ENCODE measurements around the gene KCNIP4. TPM values are rescaled to one million over a fixed set of nuclear protein-coding genes. Genes with fewer than 3 reads are reported as not detected.

KCNIP4 gene
- total RNA-seq, 1 donor from 2014 or later: 6.2 TPM

GRCh38 chr4:21011106-21011505 lies 937.5 kb downstream of the KCNIP4 start:
- no peak for TF ChIP-seq CTCF (conservative IDR thresholded peaks at IDR 0.05)
- Mint-ChIP-seq H3K4me3 (no peak overlapping the region), H3K9me3 (peaks cover 4% of the 10 kb centered on the region), H3K27ac (no peak overlapping the region), H3K4me1 (ENCODE audit: unreplicated experiment) (no peaks in the 10 kb centered on the region), H3K27me3 (no peaks in the 10 kb centered on the region), H3K36me3 (peaks cover 3% of the 10 kb centered on the region)
- no peak for DNase-seq (ENCODE audit: extremely low spot score, unreplicated experiment)

GRCh38 chr4:21009956-21010355 lies 938.6 kb downstream of the KCNIP4 start:
- H3K36me3 Mint-ChIP-seq: peaks cover 3% of the 10 kb centered on the region
- TF ChIP-seq CTCF (conservative IDR thresholded peaks at IDR 0.05): no peak
- peaks cover 4% of the 10 kb centered on the region for H3K9me3 Mint-ChIP-seq
- no peak overlapping the region for H3K27ac Mint-ChIP-seq
- H3K27me3 Mint-ChIP-seq: no peaks in the 10 kb centered on the region
- no peaks in the 10 kb centered on the region for H3K4me1 Mint-ChIP-seq (ENCODE audit: unreplicated experiment)
- no peak overlapping the region for H3K4me3 Mint-ChIP-seq
- DNase-seq (ENCODE audit: extremely low spot score, unreplicated experiment): no peak

- H3K36me3 Mint-ChIP-seq: peaks cover 3% of the 10 kb centered on the region
- no peaks in the 10 kb centered on the region for H3K27me3 Mint-ChIP-seq
- H3K9me3 Mint-ChIP-seq: peaks cover 4% of the 10 kb centered on the region
- no peak for TF ChIP-seq CTCF (conservative IDR thresholded peaks at IDR 0.05)
- peaks cover 12% of the 10 kb centered on the region for H3K4me1 Mint-ChIP-seq (ENCODE audit: unreplicated experiment)
- H3K27ac Mint-ChIP-seq: no peak overlapping the region
- DNase-seq (ENCODE audit: extremely low spot score, unreplicated experiment): no peak
- H3K4me3 Mint-ChIP-seq: no peak overlapping the region
These were observed 942.9 kb downstream of the KCNIP4 start for GRCh38 chr4:21005647-21006046.

- H3K4me1 Mint-ChIP-seq (ENCODE audit: unreplicated experiment): peaks cover 12% of the 10 kb centered on the region
- no peaks in the 10 kb centered on the region for H3K27me3 Mint-ChIP-seq
- no peak for DNase-seq (ENCODE audit: extremely low spot score, unreplicated experiment)
- no peak overlapping the region for H3K4me3 Mint-ChIP-seq
- H3K36me3 Mint-ChIP-seq: peaks cover 3% of the 10 kb centered on the region
- H3K9me3 Mint-ChIP-seq: peaks cover 4% of the 10 kb centered on the region
- no peak for TF ChIP-seq CTCF (conservative IDR thresholded peaks at IDR 0.05)
- H3K27ac Mint-ChIP-seq: no peak overlapping the region
These were observed 945.6 kb downstream of the KCNIP4 start for GRCh38 chr4:21002976-21003375.

- peaks cover 3% of the 10 kb centered on the region for H3K36me3 Mint-ChIP-seq
- no peaks in the 10 kb centered on the region for H3K27me3 Mint-ChIP-seq
- H3K27ac Mint-ChIP-seq: no peak overlapping the region
These were observed 946.3 kb downstream of the KCNIP4 start for GRCh38 chr4:21002286-21002685.

More at GRCh38 chr4:21002286-21002685, 946.3 kb downstream of the KCNIP4 start:
- H3K9me3 Mint-ChIP-seq: peaks cover 4% of the 10 kb centered on the region
- no peak overlapping the region for H3K4me3 Mint-ChIP-seq
- no peak for DNase-seq (ENCODE audit: extremely low spot score, unreplicated experiment)
- TF ChIP-seq CTCF (conservative IDR thresholded peaks at IDR 0.05): no peak
- H3K4me1 Mint-ChIP-seq (ENCODE audit: unreplicated experiment): peaks cover 12% of the 10 kb centered on the region
